G401.6 (cell line): ENCODE results near the gene DAP.
"Not testable (repeated sequence)": the region's sequence is repeated elsewhere in the genome, so short reads cannot be mapped to it uniquely, and the experiment has no call there.

Experiments
- FAIRE-seq: peaks from 2 replicates; lab custom pipeline; 2012; peaks lifted over from hg19 to GRCh38; lab: Jason Lieb, UNC

DAP gene

DNA sequence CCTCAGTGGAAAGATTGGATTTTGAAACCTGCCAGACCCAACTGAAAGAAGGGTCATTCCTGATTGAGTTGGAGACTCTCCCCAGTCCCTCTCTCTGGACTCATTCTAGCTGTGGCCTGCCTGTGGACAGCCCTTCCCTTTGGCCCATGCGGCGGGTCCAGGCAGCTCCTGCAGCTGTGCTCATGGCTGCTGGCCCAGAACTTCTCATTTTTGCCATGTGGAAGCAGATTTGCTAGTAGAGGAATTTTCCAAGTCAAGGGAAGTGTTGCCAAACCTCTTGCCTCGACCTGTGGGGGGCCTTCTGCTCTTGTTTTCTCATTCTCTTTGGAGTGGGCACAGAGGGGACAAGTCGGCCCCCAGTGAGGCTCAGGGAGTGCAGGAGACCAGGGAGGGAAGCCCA, 108.0 kb downstream of the DAP start:
- no peak for FAIRE-seq

DNA sequence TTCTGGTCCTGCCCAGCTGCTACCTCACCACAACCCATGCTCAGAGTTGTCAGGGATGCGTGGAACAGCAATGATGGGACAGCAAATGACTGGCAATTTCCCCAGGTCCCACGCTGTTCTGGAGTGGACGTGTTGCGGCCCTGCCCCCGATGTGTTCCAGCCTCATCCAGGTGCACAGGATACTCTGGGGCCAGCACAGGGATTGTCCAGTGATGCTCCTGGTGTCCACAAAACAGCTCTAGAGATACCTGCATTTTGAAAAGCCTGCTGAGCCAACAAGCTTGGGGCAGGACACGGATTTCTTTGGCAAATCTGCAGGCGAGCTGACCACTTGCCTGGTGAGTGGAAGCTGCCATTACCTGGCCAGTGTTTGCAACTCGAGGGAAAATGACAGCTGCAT, 108.4 kb downstream of the DAP start:
- FAIRE-seq = no peak

- FAIRE-seq = no peak
Observed at GRCh38 chr5:10652151-10652550, 108.9 kb downstream of the DAP start.

DNA sequence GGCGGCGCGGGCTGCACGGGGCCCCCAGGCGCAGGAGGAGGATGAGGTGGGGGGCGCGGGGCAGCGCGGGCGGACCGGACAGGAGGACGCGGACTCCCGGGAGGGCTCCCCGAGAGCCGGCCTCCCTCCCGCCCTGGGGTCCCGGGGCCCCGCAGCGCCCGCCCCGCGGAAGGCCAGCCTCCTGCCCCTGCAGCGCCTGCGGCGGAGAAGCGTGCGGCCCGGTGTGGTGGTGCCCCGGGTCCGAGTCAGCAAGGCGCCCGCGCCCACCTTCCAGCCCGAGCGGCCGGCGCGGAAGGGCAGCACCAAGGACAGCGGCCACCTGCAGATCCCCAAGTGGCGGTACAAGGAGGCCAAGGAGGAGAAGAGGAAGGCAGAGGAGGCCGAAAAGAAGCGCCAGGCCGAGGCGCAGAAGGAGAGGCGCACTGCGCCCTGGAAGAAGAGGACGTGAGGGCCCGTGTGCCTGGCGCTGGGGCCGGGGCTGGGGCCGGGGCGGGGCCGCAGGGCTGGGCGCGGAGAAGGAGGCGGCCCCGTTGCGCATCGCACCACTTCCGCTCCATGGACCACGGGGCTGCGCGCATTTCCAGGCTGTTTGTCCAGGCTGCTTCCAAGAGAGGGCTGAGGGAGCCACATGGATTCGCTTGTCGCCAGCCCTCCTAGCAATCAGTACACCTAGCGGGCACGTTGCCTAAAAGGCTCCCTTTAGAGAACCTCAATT, 111.2 kb downstream of the DAP start:
- FAIRE-seq = no peak

DNA sequence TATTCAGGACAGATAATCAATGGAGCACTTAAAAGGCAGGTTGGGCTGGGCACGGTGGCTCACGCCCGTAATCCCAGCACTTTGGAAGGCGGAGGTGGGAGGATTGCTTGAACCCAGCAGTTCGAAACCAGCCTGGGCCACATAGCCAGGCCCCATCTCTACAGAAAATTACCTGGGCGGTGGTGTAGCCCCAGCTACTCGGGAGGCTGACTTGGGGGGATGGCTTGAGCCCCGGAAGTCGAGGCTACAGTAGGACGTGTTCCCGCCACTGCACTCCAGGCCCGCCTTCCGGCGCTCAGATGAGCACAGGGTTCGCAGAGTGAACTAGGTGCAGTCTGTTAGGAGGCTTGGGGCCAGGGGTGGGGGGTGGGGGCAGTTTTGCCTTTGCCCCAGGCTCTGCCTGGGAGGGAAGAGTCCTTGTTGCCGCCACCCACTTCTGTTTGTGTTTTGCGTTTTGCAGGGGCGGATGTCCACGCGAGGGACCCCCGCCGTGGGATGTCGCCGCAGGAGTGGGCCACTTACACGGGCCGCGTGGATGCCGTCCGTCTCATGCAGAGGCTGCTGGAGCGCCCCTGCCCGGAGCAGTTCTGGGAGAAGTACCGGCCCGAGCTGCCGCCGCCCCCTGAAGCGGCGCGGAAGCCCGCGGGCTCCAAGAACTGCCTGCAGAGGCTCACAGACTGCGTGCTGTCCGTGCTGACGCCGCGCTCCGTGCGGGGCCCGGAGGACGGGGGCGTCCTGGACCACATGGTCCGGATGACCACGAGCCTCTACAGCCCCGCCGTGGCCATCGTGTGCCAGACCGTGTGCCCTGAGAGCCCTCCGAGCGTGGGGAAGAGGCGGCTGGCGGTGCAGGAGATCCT, 112.0 kb downstream of the DAP start:
- no peak for FAIRE-seq

DNA sequence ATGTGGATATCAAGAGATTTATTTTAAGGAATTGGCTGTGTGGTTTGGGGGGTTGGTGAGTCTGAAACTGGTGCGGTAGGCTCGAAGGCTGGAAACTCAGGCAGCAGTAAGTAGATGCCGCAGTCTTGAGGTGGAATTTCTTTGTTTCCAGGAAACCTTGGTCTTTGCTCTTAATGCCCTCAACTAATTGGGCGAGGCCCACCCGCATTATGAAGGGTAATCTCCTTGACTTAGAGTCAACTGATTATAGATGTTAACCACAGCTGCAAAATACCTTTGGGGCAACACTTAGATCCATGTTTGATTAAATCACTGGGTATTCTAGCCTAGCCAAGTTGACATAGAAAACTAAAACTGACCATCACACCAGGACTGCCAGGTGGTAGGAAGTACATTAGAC, 113.4 kb downstream of the DAP start:
- no peak for FAIRE-seq

DNA sequence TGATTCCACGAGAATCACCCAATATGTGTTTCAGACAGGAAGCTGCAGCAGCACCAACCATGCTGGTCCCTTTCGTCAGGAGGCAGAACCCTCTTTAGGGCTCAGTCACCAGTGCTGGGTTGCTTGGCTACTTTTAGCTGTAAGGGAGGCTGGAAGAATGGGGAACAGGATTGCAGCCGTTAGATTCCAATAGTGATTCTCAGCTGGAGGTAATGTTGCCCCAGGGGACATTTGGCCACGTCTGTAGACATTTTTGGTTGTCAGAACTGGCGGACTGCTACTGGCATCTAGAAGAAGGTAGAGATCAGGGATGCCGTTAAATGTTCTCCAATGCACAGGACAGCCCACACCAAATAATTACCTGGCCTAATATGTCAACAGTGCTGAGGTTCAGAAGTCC, 115.4 kb downstream of the DAP start:
- FAIRE-seq = no peak

GRCh38 chr5:10645146-10645545, 115.9 kb downstream of the DAP start:
- FAIRE-seq = no peak

- no peak for FAIRE-seq
Observed at GRCh38 chr5:10644192-10644591, 116.8 kb downstream of the DAP start.

- no peak for FAIRE-seq
Observed at GRCh38 chr5:10642367-10642766, 118.7 kb downstream of the DAP start.

DNA sequence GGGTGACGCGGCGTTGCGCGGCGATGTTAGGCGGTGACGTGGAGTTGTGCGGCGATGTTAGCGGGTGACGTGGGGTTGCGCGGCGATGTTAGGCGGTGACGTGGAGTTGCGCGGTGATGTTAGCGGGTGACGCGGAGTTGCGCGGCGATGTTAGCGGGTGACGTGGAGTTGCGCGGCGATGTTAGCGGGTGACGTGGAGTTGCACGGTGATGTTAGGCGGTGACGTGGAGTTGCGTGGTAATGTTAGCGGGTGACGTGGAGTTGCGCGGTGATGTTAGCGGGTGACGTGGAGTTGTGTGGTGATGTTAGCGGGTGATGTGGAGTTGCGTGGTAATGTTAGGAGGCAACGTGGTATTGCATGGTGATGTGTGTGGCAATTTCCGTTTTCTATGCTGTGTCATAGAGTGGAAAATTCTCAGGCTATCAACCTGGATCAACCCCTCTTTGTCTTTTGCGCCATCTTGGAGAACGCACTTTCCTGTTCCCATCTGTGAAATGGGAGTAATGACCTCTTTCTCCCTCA, 121.1 kb downstream of the DAP start:
- FAIRE-seq = no peak

- not testable (repeated sequence) for FAIRE-seq
Observed at GRCh38 chr5:10638723-10639122, 122.3 kb downstream of the DAP start.

- FAIRE-seq = no peak
Observed at GRCh38 chr5:10637944-10638343, 123.1 kb downstream of the DAP start.

DNA sequence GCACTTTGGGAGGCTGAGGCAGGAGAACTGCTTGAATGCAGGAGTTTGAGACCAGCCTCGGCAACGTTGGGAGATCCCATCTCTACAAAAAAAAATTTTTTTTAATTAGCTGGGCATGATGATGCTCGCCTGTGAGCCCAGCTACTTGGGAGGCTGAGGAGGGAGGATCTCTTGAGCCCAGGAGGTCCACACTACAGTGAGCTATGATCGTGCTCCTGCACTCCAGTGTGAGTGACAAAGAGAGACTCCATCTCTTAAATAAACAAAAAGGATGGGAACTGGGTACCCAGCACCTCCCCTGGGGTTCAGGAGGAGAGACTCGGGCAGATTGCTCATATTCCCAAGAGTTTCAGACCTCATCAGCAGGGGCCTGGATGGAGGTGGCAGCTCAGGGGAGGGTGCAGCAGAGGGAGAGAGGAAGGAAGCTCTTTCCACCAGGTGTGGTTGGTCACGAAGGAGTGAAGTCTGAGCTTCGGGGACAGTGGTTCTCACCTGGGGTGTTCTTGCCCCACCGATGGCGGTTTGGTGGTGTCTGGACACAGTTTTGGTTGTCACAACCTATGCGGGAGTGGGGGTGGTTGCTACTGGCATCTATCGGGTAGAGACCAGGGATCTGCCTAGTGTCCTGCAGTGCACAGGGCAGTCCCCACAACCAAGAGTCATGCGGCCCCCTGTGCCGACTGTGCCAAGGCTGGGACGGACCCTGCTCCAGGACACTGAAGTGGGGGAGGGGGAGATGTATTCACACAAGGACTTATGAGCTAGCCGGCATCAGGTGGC, 124.5 kb downstream of the DAP start:
- FAIRE-seq = no peak

DNA sequence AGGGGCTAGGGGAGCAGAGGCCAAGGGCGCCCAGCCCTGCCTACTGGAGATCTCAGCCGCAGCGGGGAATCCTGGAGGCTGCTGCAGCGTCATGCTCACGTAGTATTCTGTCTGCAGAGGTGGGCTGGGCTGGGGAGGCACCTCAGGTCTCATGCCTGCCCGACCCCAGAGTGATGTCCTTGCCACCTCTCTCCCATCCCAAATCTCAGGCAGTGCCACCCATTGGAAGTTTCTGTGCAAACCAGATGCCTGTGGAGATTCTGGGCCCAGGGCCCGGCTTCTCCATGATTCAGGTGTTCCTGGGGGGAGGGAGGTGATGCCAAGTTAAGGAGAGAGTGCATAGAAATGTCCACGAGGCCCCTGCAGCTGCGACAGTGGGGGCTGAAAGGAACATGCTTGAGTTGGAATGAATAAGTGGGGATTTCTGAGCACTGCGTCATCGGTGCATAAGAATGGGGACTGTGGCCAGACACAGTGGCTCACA, 125.1 kb downstream of the DAP start:
- FAIRE-seq = no peak

- no peak for FAIRE-seq
Observed at GRCh38 chr5:10635257-10635866, 125.7 kb downstream of the DAP start.

GRCh38 chr5:10634562-10634961, 126.5 kb downstream of the DAP start:
- no peak for FAIRE-seq

DNA sequence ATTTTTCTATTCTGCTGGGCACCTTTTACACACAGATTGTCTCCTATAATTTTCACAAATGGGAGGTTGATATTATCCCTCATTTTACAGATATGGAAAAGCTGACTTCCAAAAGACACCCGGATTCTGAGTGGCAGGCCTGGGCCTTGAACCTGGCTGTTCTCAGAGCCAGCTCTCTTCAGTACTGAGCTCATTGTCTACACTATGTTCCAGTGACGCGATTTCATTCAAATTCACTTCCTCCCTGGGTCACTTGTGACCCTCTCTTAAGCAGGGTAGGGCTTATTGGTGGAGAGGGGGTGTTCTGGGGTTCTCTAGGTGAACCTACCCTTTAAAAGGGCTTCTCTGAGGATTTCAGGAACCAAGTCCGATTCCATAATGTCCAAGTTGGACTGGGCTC, 127.0 kb downstream of the DAP start:
- FAIRE-seq = no peak

DNA sequence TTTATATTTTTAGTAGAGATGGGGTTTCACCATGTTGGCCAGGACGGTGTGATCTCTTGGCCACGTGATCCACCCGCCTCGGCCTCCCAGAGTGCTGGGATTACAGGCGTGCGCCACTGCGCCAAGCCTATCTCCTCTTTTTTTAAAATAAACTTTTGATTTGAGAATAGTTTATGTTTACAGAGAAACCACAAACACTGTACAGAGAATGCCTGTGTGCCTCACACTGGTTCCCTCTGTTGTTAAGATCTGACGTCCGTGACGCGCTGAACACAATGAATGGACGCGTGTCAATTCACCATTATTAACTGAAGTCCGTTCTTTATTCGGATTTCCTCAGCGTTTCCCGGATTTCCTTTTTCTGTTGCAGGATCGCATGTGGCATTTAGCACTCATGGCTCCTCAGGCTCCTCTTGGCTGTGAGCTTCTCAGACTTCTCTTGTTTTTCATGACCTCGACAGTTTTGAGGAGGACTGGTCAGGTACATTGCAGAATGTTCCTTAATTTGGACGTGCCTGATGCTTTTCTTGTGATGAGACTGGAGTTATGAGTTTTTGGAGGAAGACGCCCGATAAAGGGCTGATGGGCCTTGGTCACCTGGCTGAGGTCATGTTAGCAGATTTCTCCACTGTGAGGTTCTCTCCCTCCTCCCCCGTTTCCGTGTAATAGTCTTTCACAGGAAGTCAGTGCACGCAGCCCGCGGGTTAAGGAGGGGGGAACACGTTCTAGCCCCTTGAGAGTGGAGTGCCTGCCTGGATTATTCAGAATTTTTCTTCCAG, 127.6 kb downstream of the DAP start:
- no peak for FAIRE-seq

- FAIRE-seq = no peak
Observed at GRCh38 chr5:10632110-10632761, 128.8 kb downstream of the DAP start.
